LHCN-M2 (cell line): ENCODE results near the gene ETS1. TPM values are rescaled to one million over a fixed set of nuclear protein-coding genes. Genes with fewer than 3 reads are reported as not detected.
A peak's percentile ranks its signal among the peaks of the same experiment; 100 is the strongest.

Experiments used
- DNase-seq: peaks from one replicate; pipeline ENCODE4 v3.0.0-alpha.2; 2012; ENCODE audit warnings: low read depth
- total RNA-seq: library from RNA; depleted of rRNA; stranded (reverse); fragments of >200 nt; gene quantifications from 2 replicates; pipeline ENCODE4 v1.2.3, GENCODE V29; 2014

Gene ETS1
- total RNA-seq, 1 experiment from 2014 or later, result 38.2 TPM

DNA sequence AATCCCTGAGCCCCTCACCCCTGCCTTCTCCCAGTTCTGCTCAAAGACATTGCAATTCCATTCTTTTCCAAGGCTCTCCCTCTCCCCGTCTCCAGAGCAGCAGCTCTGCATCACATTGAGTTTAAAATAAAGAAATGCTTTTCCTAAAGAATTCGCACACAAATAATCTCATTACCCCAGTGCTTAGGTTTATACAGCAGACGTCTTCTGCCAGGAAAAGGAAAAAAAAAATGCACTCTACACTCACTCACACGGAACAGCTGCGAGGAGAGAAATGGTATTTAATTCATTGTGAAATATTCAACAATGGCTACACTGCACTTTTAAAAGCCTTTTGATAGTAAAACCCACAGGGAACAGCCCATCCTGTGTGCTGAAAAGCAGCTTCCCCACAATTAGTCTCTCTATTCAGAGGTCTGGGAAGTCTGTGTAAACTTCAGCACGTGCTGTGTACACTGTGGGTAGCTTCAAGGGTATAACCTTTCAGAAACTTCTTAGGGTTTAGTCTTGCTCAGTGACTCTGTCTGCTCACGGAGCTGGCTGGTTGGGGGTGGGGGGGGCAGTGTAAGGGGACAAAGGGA is 42.8 kb downstream of the ETS1 start:
- DNase-seq, result peak; percentile 80

DNA sequence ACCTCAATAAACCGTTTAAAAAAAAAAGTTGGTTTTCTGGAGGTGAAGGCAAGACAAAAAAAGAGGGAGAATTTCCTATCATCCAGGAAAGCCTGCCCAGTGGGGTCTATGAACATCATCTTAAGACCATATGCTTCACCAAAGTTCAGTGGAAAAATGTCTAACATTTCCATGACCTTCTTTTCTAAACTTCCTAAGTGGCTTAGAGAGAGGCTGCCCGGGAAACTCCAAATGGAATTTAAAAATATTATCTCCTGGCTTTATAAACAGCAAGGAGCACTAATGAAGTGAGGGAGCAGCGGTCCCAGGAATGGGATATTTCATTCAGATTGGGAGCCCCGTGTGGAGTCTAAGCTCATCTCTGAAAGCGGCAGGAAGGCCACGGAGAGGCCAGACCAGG is 46.9 kb downstream of the ETS1 start:
- no peak for DNase-seq

DNA sequence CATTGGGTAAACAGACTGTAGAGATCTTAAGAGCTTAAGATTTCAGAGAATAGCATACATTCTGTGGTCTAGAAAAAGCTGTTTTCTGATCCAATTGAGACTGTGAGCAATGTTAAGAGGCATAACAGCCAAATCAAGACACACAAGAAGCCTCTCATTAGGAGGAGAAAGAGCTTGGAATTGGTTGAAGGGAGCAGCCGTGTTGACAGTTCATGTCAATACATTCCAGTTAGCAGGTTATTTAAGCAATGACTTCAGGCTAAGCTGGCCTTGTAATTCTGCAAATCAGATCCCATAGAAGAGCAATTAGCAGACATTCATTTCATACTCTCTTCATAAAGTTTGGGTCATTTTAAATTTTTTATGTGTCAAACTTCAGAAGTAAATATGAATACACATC is 50.9 kb downstream of the ETS1 start:
- DNase-seq, result no peak

DNA sequence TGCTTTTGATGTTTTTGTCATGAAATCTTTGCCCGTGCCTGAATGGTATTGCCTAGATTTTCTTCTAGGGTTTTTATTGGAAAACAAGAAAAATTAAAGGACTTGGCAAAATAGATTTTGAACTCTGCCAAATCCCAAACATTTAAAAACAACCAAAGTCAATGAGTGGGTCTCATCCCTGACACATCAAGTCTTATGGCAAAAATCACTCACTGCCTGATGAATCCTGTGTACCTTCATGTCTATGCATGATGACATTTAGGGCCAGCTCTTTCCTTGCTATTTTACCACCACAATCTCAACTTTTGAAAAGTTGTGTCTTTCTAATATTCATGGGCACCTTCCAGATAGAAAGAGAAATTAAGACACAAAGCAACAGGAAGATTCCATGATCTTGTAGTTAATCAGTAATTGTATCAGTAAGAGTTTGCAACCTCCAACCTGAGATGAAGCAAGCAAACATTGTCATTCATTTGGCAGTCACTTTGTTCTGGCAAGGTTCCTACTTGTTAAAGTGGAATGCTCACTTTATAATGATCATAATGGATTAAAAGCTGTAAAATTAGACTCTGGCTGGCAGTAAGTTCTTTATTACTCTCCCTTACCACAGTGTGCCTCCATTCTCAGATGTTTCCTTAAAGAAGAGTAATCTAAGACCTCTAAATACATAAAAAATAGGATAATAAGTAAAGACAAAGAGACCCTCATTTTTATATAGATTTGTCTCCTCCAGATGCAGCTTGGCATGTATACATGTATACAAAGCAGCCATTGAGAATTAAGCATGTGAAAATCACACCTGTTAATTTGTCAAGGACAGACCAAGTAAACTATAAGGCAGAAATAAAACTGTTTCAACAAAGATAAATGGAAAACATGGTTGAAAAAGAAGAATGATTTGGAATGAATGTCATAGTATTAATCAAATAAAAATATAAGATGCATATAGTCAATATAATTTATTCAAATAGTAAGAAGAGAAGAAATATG is 51.6 kb downstream of the ETS1 start:
- no peak for DNase-seq

DNA sequence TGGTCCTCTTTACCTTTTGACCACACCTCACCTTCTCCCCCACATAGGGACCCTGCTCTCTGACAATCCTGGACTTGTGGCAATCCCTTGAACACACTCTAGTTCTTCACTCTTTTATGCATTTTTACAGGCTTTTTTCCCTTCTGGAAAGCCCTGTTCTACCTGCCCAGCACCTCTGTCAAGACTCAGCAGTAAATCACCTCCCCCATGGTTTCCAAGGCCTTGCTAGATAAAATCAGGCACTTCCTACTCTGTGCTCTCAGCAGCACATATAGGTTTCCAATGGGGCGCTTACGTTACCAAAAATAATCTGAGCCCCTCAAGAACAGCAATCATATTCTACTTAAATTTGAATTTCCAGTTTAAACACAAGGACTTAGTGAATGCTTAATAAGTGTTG is 53.9 kb downstream of the ETS1 start:
- DNase-seq, result no peak

DNA sequence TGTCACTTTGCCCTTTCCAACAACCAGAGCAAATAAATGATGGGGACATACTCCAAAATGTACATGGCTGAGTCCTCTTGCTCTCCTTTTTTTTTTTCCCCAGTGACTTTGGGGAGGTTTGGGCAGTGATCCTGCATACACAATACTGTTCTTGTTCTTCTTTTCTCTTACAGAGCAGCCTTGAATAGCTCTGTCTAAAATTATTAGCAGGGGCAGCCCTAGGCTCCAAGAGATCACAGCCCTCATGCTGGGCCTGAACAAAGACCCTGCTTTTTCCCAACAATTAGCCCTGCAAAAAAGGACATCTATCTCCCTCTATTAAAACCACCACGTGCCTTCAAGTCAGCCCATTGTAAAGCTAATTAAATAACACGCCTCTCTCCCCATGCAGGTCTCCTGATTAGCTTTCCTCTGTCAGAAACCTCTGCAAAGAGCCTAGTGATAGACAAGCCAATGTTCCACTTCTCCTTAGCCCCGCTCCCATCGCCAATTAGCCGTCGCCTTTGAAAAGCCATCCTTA is 54.7 kb downstream of the ETS1 start:
- DNase-seq, result no peak

DNA sequence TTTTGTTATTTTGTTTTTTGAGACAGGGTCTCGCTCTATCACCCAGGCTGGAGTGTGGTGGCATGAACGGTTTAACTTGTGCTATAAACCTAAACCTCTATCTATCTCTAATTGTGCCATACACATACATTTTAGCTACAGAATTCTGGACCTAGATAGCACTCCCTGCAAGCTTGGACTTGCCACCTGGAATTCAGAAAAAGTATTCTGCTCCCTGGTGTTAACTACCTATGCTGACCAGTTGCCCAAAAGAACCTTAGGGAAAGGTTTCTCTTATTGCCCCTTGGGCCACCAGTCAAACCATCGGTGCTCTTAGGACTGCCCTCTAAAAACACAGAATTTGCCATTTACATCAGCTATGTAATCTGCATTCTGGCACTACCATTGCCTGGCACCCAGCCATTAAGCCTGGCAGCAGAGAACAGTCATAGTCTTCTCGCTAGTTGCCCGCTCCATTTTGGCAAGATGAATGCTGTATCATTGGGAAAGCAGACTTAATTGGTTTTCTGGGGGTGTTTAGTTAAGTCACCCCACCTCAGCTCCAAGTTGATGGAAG is 55.3 kb downstream of the ETS1 start:
- DNase-seq, result no peak

DNA sequence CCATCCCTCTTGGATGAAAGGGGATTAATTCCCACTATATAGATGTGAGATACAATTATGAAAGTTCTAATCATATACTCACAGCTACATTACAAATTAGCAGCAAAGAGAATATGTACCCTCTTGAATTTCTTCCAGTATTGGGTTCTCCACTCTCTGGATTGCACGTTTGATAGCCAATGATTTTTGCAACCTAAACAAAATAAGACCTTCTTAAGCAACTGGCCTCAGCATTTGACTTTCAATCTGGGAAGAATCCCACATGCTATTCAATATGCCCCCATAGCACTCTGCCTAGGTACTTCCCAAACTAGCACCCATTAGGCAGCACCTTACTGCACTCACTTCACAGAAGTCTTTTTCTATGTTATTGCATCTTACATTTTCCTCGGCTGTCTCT is 55.8 kb downstream of the ETS1 start:
- no peak for DNase-seq

DNA sequence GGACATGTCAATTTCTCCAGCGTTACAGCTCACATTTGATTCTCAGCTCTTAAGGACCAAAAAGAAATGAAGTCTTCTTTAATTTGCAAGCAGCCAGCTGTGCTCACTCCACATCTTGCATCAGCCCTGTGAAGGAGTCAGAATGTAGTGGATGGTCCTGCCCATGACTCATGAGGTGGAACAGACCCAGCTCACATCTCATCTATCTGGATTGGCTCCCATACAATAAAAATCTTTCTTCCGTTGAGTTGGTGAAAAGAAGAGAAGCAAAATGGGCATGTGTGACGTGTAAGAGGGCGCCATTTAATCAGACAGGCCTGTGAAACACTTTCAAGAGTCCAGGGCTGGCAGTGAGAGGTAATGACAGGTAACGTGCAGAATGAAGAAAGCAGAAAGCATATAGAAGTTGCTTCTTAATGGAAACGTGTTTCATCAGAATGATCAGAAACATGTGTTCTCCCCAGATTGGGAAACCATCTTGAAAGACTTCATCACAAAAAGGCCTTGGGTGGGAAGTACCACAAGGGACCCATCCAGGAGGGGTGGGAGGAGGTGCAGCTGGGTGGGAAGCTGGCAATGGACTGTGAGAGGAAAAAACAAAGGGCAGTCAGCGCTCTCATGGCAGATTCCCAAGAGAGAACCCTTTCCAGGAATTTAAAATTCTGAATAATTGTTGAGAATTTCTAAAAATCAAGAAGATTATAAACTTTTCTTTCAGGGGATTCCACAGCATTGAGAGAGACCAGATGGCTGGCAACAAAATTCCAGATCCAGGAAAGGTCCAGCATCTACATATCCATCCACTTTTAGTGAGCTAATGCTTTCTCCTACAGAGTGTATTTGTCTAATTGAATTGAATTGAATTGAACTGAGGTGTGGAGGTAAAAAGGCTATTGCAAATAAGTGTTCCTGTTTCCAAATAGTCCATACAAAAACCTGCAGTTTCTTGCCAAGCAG is 57.0 kb downstream of the ETS1 start:
- peak; percentile 92 for DNase-seq

DNA sequence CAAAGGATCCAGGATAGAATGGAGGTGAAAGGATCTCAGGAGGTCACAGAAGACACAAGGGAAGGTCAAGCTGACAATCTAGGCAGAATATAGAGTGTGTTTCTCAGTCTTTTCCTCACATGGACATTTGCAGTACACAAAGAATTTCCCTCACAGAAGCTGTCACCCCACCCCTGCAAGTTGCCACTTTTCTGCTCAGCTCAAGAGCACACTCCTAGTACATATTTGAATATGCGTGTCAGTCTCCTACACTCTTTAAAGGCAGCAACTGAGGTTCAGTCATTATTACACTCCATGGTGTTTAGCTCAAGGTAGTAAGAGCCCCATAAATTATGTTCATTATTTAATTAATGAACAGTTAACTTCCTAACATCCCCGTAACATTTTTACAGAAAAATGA is 59.1 kb downstream of the ETS1 start:
- DNase-seq, result no peak

DNA sequence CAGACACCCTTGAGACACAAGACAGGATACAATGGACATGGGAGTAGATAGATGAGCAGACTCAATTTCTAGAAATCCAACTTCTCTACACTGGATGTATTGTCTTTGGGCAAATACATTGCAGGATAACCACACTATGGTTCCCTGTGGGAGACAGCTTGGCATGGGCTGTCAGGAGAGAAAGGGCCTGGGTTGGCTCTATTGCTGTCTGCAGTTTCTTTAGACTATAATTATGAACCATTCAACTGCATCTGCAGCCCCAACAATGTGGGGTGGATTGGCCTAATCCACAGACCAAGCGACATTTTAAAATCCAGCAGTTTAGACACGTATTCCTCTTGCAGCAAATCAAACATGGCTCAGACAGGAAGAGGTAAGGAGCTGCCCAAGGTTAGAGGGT is 60.3 kb downstream of the ETS1 start:
- DNase-seq, result no peak

DNA sequence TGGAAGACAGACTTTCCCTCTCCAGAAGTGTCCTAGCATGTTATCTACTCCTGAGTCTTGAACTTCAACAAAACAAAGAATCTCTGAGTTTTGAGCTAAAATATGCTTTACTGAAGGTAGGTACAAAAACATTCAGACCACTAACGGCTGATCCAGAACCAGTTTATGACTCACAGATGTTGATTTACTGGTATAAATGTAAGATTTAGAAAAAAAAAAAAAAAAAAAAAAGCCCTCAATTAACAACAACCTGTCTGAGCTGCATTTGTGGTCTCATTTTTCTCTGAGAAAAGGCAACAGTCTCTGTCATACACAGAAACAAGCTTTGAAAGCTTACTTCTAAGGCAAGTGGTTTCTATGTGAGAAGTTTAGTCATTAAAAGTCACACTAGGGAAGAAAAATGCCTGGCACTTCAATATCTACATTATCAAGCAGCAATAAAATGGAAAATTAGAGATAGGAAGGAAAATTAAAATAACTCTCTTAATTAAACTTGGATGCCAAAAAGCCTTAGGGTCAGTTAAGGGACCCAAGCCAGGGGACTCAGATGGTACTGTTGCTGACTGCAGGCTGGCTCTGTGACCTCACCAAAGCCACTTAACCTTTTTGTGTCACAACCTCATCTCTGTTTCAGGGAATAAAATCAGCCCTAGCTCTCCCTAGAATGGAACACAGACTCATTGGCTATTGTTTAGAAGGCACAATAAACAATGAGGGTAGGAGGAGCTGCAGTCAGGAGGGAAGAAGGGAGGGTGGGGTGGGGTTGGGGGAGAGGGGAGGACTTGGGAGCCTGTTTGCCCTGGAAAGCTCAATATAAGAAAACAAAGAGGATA is 61.7 kb downstream of the ETS1 start:
- DNase-seq, result peak; percentile 82

DNA sequence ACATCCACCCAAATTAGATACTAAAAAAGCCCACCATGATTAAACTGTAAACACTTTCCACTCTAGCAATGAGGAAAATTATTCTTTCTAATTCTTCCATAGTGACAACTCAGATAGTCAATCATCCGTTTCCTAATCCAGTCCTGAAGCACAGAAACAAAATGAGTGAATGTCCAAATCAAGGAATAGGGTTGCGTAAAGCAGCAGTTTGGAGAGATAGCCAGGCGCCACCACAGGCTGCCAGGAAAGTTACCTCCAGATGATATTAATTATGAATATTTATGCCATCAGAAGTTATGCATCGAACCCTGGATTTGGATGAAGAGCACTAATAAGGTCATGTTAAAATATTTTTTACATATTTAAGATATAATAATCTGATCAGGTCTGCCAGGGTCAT is 63.2 kb downstream of the ETS1 start:
- DNase-seq, result no peak

DNA sequence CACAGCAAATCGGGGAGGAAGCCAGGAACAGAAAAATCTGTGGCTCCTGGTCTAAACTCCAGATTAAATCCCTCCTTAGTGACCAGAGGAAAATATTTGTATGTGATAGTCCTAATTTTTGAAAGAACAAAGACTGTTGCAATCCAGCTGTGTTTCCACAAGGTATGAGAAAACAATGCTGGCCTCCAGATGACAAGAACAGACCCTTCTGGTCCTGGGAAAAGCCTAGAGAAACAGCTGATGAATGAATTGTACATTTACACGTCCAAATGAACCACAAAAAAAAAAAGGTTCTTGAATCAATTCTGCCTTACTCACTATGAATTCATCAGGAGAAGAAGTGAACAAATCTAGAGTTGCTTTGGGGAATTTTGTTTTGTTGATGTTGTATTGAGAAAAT is 63.7 kb downstream of the ETS1 start:
- peak; percentile 91 for DNase-seq

DNA sequence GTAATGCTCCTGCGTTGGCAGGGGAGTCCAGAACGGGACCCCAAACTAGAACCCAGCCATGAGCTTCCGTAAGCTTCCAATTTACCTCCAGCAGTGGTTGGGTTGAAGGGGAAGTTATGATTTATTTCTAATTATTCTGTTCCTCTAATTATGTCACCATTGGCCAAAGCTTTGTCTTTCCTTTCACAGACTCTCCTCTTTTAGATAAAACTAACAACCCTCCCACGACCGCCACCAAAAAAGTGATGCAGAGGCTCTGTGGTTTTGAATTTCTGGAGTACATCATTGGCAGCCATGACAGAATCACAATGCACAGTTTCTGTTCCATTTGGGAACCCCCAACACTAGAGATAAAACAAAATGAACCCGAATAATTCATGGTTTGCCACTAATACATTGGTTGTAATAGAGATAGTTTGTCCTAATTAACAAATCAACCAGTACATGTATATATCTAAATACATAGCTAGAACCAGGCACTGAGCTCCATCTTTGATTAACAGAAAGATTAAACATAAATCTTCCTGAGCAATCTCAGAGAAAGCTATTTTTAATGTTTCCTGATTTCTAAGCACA is 64.3 kb downstream of the ETS1 start:
- DNase-seq, result no peak

DNA sequence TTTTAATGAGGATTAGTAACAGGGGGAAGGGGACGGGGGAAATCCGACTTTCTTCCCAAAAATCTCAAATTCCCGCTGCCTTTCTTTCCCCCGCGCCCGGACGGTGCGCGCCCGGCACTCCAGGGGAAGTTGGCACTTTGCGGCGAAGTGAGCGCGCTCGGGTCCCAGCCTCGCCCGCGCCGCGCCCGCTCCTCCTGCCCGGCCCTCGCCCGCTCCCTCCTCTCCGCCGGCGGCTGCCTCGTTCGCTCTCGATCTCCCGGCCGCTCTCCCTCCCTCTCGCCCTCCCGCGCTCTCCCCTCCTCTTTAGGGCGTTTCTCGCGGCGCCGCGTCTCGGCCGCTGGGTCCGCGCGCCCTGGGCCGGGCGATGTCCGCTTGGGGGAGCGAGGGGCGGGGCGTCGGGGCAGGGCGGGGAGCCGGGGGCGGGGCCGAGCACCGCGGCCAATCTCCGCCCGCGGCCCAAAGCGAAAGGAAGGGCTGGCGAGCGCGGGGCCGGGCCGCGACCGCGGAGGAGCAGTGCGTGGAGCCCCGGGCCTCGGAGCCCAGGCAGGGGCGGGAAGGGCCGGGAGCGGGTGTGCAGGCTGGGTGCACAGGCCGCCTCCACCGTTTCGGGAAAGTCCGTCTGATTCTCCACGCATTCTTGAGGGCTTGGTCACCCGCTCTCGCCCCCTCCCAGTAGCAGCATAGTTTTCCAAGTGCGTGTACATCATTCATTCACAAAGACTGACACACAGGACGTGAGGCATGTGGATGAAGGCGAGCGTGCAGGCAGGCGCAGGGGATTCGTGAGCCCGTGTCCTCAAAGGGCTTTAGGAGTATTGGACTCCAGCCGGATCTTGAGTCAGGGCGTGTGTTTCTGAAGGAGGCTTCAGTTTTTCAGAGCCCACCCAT is 65.1 kb downstream of the ETS1 start:
- DNase-seq, result peak; percentile 99

DNA sequence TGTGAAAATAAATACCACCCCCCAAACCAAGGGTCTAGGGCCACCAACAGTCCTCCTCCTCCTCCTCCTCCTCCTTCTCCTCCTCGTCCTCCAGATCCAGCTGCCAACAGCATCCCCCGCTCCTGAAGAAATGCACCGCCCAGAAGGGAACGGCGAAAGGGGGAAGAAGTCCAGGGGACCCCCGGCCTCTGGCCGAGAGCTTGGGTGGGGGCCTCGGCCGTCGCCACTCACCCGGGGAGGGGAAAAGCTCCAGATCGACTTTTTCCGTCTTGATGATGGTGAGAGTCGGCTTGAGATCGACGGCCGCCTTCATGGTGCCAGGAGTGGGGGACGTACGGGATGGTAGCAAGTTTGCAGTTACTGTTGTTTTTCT is 65.7 kb downstream of the ETS1 start:
- DNase-seq, result no peak

DNA sequence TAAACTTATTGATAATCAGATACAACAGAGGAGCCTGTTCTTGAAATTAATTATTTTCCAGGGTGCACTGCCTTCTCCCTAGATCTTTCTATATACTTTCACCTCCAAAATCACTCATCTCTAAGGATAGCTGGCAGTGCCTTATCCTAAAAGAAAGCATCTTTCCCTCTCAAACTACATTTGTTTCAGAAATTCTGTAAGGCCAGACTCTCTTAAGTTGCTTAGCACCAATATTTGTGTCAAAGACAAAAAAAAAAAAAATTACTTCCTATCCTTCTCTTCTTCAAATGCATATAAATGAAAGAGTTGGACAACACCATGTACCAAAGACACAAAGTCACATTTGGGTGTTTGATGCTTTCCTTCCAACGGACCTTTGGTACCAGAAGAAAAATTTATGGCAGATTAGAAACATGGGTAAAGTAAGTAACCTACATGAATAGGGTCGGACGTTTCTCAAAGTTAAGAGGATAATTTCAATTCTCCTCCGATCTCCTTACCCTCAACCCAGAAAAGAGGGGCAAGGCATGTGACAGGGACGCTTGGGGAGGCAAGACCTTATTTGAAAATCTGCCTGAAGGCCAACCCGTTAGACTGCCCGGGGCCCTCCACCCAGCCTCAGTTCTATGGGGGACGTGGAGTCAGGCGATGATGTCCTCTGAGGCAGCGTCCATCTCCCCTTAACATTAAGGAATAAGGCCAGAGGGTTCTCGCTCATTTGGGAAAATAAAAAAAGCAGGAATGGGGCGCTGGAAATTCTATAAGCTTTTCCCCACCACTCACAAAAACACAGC is 66.3 kb downstream of the ETS1 start:
- DNase-seq, result no peak
